Measurements from ENCODE around the gene TNFSF10.

TNFSF10 gene

DNA sequence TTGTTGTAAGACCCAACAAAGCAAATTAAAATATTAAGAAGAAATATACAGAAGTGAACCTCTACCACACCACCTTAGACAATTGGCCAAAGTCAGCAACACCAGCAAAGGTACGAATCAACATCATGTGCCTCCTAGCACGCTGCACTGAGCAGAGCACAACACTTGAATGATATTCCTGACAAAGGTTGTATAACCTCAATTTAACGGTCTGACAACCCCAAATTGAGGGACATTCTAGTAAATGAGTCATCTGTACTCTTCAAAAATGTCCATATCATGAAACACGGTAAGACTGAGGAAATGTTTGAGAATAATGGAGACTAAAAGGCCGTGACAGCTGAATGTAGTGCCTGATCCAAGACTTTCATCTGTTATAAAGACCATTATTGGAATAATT is 41.3 kb upstream of the TNFSF10 start:
- Histone ChIP-seq H3K27me3 (replicated peaks; ENCODE audit: insufficient read depth, low read length) (no peaks in the 10 kb centered on the region), H4K20me1 (ENCODE audit: insufficient read depth, low read length) (no peaks in the 10 kb centered on the region), H3K4me2 (ENCODE audit: low read depth, low read length) (no peak overlapping the region), H3F3A (ENCODE audit: insufficient read depth, low read length) (no peaks in the 10 kb centered on the region), H3K79me2 (ENCODE audit: low read length) (no peaks in the 10 kb centered on the region), H2AFZ (ENCODE audit: low read length) (no peak overlapping the region), H3K27ac (ENCODE audit: low read length) (no peak overlapping the region), H3K4me3 (ENCODE audit: low read length) (no peak overlapping the region), H3K4me1 (ENCODE audit: low read length) (no peaks in the 10 kb centered on the region), H3K9ac (ENCODE audit: low read length) (no peak overlapping the region), H3K9me2 (replicated peaks; ENCODE audit: insufficient read depth, low read length) (no peaks in the 10 kb centered on the region), H3K36me3 (replicated peaks; ENCODE audit: insufficient read depth, low read length) (no peaks in the 10 kb centered on the region), H3K9me3 (replicated peaks; ENCODE audit: insufficient read depth, low read length) (no peaks in the 10 kb centered on the region)
- TF ChIP-seq EZH2 (optimal IDR thresholded peaks at IDR 0.05; ENCODE audit: low read depth, low read length) (no peak), EZH2phosphoT487 (IDR thresholded peaks at IDR 0.05; ENCODE audit: low read length) (no peak)
- TF ChIP-seq, protein P1, sequence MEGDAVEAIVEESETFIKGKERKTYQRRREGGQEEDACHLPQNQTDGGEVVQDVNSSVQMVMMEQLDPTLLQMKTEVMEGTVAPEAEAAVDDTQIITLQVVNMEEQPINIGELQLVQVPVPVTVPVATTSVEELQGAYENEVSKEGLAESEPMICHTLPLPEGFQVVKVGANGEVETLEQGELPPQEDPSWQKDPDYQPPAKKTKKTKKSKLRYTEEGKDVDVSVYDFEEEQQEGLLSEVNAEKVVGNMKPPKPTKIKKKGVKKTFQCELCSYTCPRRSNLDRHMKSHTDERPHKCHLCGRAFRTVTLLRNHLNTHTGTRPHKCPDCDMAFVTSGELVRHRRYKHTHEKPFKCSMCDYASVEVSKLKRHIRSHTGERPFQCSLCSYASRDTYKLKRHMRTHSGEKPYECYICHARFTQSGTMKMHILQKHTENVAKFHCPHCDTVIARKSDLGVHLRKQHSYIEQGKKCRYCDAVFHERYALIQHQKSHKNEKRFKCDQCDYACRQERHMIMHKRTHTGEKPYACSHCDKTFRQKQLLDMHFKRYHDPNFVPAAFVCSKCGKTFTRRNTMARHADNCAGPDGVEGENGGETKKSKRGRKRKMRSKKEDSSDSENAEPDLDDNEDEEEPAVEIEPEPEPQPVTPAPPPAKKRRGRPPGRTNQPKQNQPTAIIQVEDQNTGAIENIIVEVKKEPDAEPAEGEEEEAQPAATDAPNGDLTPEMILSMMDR (IDR thresholded peaks at IDR 0.05; ENCODE audit: low read length), result no peak
- DNase-seq, result no peak

DNA sequence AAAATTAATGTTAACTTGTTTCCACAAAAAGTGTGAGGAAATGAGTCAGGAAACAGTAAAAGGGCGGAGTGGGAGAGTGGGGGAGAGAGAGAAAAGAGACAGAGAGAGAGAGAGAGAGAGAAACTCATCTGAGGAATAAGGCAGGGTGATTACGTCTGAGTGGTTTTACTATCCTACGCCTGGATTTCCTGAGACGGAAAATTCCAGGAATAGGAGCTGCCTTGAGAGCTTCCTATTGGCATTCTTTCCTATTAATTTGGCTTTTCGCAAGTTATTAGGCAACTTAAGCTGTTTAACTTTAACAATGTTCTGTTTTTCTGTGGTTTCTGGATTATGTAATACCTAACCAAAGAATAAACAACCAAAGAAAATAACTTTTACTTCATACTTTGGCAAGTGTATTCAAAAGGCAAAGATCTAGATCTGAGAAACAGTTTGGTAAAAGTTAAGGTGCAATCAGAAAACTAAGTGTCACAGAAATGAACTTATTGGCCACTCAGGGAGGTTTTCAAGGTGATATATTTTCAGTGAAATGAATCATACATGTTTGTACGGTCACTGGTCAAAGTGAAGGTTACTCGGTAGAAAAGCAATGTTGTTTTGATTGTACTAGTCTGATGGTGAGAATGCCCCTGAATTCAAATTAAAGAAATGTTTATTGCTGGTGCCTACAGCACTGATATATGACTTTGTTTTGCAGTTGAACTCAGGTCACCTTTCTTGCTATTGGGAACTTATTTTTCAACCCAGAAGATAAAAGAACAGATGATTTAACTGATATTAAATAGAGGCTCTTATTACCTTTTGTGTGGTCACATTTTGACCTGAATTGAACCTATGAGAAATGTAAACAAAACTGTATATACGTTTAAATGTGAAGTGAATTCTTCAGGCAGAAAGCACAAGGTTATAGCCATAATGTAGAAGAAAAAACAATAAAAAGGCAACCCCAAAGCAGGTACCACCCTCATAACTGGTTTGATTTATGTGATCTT is 39.9 kb upstream of the TNFSF10 start:
- H3K79me2 ChIP-seq (ENCODE audit: low read length), result no peaks in the 10 kb centered on the region
- H3K27ac ChIP-seq (ENCODE audit: low read length), result no peak overlapping the region
- H3K9me3 ChIP-seq (replicated peaks; ENCODE audit: insufficient read depth, low read length), result no peaks in the 10 kb centered on the region
- H3K9ac ChIP-seq (ENCODE audit: low read length), result no peak overlapping the region
- H3F3A ChIP-seq (ENCODE audit: insufficient read depth, low read length), result no peaks in the 10 kb centered on the region
- H3K9me2 ChIP-seq (replicated peaks; ENCODE audit: insufficient read depth, low read length), result no peaks in the 10 kb centered on the region
- no peak overlapping the region for H3K4me2 ChIP-seq (ENCODE audit: low read depth, low read length)
- H3K36me3 ChIP-seq (replicated peaks; ENCODE audit: insufficient read depth, low read length), result no peaks in the 10 kb centered on the region
- DNase-seq, result no peak
- no peaks in the 10 kb centered on the region for H3K4me1 ChIP-seq (ENCODE audit: low read length)
- H4K20me1 ChIP-seq (ENCODE audit: insufficient read depth, low read length), result no peaks in the 10 kb centered on the region
- TF ChIP-seq EZH2phosphoT487 (IDR thresholded peaks at IDR 0.05; ENCODE audit: low read length) (no peak), EZH2 (optimal IDR thresholded peaks at IDR 0.05; ENCODE audit: low read depth, low read length) (no peak)
- TF ChIP-seq, protein P1 (IDR thresholded peaks at IDR 0.05; ENCODE audit: low read length), result no peak
- H3K27me3 ChIP-seq (replicated peaks; ENCODE audit: insufficient read depth, low read length), result no peaks in the 10 kb centered on the region
- no peak overlapping the region for H2AFZ ChIP-seq (ENCODE audit: low read length)
- no peak overlapping the region for H3K4me3 ChIP-seq (ENCODE audit: low read length)

DNA sequence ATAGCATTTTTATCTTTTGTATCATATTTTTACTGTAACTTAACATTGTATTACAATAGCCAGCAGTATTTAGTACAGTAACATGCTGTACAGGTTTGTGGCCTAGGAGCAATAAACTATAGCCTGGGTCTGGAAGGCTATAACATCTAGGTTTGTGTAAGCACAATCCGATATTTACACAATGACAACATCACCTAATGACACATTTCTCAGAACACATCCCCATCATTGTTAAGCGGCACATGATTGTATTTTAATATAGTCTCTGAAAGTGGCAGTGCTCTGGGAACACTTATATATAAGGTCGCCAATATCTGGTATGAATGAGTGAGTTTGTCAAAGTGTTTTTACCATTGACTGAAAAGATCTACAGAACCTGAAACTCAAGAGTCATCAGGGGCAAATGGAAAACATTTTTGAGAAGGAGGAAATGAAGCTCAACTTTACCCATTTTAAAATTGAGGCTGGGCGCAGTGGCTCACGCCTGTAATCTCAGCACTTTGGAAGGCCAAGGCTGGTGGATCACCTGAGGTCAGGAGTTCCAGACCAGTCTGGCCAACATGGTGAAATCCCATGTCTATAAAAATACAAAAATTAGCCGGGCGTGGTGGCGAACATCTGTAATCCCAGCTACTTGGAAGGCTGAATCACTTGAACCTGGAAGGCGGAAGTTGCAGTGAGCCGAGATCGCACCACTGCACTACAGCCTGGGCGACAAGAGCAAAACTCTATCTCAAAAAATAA is 38.8 kb upstream of the TNFSF10 start:
- Histone ChIP-seq H4K20me1 (ENCODE audit: insufficient read depth, low read length) (no peaks in the 10 kb centered on the region), H3F3A (ENCODE audit: insufficient read depth, low read length) (no peaks in the 10 kb centered on the region), H3K4me2 (ENCODE audit: low read depth, low read length) (no peak overlapping the region), H3K79me2 (ENCODE audit: low read length) (no peaks in the 10 kb centered on the region), H2AFZ (ENCODE audit: low read length) (no peak overlapping the region), H3K36me3 (replicated peaks; ENCODE audit: insufficient read depth, low read length) (no peaks in the 10 kb centered on the region), H3K27ac (ENCODE audit: low read length) (no peak overlapping the region), H3K4me3 (ENCODE audit: low read length) (no peak overlapping the region), H3K9me2 (replicated peaks; ENCODE audit: insufficient read depth, low read length) (no peaks in the 10 kb centered on the region), H3K9ac (ENCODE audit: low read length) (no peak overlapping the region), H3K9me3 (replicated peaks; ENCODE audit: insufficient read depth, low read length) (no peaks in the 10 kb centered on the region), H3K27me3 (replicated peaks; ENCODE audit: insufficient read depth, low read length) (no peaks in the 10 kb centered on the region), H3K4me1 (ENCODE audit: low read length) (no peaks in the 10 kb centered on the region)
- DNase-seq, result no peak
- TF ChIP-seq, protein P1 (IDR thresholded peaks at IDR 0.05; ENCODE audit: low read length), result no peak
- no peak for TF ChIP-seq EZH2phosphoT487 (IDR thresholded peaks at IDR 0.05; ENCODE audit: low read length)
- TF ChIP-seq EZH2 (optimal IDR thresholded peaks at IDR 0.05; ENCODE audit: low read depth, low read length), result no peak

Measured in MM.1S (cell line).